ENCODE data around the gene FLNA.

DNA sequence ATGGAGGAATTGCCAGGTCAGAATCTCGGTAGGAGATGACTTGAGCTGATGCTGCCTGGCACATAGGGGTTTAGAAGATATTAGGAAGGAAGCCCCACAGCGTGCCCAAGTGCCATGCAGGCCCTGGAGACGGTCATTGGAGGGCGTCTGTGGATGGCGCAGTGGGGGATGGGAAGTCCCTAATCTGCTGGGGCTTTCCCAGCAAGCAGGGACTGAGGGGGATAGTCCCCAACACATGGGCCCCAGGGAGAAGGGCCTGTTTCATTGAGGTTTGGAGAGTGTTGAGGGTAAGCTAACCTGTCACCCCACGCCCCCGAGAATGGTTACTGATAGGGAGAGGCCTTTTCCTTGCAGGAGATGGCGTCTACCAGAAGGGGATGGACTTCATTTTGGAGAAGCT, 44.8 kb upstream of the FLNA start:
- TF ChIP-seq CTCF (IDR thresholded peaks at IDR 0.05; ENCODE audit: low read length) = no peak
- TF ChIP-seq EZH2 (IDR thresholded peaks at IDR 0.05; ENCODE audit: borderline replicate concordance, low read length) = no peak

All from OCI-LY1 (cell line).